ENCODE measurements around the gene BAZ2B.

The BAZ2B gene

DNA sequence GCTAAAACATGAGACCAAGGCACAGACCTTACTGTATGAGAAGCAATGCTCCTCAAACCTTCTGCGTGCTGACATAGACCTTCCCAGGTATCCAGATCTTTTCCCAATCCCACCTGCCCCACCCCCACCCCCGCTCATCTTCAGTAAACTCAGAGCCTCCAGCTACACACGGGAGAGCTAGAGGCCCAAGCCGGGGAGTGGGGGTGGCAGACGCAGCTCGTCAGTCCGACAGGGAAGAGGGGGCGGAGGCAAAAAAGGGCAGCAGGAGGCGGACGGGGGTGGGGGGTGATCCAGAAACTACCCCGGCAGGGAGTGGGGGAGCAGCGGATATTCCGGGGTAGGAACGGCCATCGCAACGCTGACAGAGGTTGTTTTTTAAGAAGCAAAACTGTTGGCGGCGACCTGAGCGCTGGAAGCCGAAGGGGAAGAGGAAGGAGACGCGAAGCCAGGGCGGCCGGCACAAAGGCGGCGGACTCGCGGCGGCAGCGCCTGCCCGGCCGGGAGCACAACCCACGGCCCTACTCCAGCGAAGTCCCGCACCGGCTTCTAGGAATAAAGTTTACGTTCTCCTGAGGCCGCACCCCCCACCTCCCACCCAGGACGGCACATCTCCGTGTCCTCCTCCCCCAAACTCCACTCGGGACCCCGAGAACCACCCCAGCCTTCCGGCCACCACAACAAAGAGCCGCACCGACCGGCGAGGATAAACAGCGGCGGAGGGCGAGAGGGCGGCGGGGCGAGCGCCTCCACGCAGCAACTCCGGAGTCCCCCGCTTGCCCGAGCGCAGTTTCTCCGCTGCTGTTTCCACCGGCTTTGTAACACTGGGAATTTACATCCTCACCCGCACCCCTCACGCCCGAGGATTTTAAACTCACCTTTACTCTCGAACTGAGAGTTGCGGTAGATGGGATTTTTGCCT, 722 bp downstream of the BAZ2B start:
- DNase-seq = peak; percentile 94 to 97

DNA sequence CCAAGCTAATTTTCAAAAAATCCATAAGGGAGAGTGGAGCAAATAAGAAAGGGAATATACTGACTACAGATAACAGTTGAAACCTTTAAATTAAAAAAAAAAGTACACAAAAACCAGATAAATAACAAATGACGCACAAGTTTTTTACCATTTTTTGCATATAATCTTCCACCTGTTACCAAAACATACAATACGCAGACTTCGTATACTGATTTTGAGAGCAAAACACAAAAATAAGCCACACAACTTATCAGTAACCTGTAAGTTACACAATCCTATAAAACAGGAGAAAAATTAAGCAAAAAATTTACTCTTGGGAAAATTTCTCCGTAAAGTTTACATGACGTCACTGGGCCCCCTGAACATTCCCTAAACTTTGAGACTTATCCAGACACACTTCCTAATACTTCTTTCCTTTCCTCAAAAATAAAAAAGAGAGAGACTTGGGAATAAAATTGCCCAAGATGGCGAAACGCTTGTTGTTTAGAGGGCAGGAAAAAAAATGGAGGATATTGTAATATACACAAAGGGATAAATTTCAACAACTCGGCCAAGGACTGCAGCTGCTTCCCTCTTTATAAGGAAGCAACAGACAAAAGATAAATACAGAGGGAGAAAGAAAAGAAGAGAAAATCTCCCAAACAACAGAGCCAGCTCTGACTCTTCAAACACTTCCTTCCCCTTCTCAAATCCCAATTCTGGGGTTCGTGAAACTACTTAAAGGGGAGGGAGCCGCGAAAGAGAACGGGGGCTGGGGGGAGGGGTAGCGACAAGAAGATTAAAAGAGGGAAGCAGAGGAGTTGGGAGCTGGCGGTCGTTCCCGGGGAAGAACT, 1.6 kb downstream of the BAZ2B start:
- peak in 1 of 2 experiments; percentile 71 for DNase-seq

DNA sequence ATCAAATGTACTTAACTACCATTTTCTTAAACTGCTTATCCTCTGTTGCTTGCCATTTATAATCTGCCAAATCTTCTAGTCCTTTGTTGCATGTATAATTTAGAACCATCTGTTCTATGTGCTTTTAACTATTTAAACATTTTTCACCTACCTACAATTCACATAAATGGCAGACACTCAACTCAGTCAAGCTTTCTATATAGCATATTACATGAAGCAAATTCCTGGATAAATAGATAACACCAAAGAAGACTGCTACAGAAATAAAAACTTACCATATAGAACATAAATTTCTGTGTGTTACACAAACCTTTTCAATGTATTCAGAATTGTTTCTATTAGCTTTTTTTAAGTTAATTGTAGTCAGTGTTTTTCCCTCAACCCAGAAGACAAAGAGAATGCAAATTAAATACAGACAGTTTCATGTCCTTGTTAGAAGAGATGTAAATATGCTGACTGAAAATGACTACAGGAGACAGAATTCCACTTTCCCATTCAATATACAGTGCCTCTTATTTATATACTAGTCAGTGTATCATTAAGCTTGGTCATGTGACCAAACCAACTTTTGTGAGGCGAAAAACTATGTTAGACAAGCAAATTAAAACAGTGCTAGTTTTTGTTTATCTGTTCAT, 2.6 kb downstream of the BAZ2B start:
- DNase-seq = peak; percentile 81 to 85

DNA sequence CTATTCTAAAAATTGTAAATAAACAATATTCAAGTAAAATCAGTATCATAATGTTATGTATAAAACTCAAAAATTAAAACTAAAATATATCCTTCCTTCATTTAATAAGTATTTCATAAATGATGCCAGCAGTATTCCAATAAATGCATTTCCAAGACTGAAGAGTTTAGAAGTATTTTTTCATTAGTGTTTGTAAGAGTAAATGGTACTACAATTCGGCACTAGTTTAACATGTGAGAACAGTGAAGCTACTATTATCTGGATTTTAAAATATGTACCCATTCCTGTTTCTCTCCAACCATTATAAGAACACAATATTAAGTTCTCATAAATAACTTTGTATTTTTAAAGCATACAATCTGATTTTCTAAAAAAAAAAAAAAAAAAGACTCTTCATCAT, 3.3 kb downstream of the BAZ2B start:
- DNase-seq = no peak

DNA sequence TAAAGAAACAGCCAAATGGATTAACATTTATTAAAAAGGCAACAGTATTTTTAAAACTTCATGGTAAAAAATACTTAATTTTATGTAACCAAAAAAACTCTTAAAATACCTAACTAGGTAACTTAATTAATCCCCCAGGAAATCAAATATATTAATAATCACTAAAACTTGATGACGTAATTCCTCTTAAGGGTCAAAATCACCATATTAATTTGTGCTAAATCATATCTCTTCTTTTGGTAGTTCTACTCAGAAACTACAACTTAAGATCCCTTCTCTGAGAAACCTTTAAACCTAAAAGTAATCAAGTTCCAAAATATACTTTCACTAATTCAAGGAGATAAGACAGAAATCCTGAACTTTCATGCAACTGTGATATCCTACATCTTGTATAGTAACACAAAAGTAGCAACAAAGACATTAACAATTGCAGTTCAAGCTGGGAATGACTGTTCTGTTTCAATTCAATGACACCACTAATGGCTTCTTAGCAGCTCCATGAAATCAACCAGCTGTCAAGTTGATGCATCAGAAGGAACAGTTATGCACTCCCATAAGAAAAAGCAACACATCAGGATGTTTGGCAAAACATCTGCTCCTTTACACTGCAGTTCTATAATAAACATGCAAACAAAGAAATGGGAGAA, 4.0 kb downstream of the BAZ2B start:
- peak; percentile 35 to 53 for DNase-seq

DNA sequence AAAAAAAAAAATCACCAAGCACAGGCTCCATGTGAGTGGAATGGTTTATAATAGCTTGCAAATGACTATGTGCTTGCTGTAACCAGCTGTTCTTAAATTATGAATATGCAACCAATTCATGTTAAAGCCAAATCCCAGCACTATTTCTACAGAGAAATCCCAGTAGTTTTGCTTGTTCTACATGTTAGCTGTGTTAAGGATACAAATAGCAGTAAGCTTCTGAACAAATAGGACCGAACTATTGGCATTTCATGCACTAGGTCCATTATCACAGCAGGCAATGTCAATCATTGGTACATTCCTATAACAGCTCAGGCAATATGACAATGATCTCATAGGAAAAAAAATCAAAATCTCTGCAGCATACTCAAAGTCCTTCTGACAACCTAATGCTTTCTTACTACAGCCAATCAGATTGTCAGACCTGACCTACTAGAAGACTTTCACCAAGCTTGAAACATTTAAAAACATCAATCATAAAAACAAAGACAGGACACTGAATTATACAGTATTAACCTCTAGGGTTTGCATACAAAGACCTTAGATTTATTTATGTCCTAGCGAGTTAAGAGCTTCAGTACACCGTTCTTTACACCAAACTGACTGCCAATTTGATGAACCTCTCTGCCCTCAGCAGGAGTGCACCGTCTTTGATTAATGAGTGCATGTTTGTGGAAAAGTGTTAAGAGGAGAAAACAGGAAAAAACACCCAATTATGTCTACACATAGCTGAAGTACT, 6.4 kb downstream of the BAZ2B start:
- DNase-seq = no peak

DNA sequence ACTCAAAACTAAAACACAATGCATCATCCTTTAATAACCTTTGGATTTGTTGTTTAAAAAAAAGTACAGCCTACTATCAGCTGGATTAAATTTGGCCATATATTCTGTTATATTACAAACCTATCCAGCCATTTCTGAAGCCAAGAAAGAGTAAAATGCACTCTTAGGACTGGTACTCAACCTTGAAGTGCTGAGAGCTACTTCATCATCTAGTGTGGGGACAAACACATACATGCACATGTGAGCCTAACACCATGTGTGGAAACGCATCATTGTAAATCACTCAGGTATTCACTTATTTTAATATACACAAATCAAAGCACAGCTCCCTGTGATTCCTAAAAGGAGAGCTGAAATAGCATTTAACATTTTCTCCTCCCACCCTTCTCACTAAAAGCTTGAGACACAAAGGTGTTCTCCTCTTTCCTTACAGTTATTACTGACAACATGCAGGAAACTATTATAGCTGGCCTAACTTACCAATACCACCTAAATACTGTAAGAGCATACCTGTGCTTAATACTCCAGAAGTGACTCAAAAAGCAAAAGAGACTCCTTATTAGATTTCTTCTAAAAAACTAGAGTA, 7.5 kb downstream of the BAZ2B start:
- peak in 1 of 2 experiments; percentile 5 for DNase-seq

DNA sequence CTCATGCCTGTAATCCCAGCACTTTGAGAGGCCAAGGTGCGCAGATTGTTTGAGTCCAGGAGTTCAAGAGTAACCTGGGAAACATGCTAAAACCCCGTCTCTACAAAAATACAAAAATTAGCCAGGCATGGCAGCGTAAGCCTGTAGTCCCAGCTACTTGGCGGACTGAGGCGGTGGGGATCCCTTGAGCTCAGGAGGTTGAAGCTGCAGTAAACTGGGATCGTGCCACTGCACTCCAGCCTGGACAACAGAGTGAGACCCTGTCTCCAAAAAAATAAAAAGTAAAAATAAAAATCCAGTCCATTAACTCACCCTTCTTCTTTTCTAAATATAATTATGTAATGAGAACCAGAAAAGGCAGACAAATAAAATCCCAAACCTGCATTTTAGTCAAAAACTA, 8.2 kb downstream of the BAZ2B start:
- DNase-seq = no peak

DNA sequence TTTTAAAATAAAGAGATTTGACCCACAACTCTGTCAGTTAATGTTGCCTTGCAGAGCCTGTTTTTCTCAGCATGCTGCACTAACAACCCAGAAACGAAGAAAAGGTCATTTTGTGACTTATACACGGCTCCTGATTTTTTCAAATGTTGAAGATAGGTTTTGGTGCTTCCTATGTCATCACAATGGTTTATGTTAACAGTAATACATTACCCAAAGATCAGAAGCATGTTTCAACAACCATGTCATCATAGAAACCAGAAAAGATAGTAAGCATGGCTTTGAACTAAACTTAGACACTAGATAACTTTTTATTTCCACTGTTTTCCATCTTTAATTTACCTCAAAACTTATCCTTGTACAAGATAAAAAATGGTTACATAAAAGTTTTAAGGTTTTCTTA, 10.1 kb downstream of the BAZ2B start:
- no peak for DNase-seq

DNA sequence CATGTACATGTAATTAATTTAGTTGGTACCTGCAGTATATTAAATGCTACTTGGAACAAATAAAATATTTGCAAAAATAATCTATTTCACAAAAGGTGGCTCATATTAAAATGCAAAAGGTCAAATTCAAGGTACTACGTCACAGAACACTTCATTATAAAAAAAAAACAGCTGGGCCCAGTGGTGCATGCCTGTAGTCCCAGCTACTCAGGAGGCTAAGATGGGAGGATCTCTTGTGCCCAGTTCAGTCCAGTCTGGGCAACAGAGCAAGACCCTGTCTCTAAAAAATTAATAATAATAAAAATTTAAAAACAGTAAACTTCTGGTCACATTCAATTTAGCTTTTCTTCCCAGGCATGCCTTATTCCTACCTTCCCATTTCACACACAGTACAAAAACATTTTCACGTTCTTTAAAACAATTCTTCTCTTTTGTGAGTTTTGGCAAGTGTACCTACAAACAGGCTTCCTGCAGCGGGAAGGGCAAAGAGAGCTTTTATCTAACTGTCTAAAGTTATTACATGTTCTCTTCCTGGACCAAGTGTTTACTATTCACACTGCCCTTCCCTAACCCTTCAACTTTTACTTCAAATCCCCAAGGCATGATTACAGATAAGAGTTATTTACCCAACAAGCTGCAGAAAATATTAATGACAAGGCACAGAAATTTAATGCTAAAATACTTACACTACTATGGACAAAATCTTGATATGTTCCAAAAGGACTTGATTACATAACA, 10.7 kb downstream of the BAZ2B start:
- no peak for DNase-seq

DNA sequence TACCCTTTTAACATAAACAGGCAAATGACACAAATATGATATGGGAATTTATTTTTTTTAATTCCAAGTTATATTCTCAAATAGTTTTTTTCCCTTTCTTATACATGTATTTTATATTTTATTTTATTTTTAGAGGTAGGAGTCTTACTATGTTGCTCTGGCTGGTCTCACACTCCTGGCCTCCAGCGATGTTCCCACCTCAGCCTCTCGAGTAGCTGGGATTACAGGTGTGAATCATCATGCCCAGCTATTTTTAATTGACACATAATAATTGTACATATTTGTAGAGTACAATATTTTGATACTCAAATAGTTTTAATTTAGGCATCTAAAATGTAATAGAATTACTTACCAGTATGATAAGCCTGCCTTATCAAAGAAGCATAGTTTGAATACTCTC, 12.2 kb downstream of the BAZ2B start:
- DNase-seq = no peak

DNA sequence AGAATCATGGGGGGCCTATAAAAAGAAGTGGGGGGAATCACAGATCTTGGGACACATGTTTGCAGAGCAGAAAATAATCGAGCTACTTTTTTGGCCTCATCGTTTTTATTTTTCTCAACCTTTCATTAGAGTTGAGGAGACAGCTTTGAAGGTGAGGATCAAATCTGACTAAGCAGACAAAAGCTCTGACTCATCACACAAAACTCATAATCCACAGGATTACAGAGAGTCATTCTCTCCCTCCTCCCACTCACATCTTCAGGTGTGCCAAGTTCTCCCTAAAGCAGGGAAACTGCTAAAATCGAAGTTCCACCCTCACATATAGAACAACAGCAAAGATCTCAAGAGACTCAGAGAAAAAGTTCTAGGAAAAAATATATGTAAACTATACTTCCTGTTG, 15.6 kb downstream of the BAZ2B start:
- DNase-seq = no peak

DNA sequence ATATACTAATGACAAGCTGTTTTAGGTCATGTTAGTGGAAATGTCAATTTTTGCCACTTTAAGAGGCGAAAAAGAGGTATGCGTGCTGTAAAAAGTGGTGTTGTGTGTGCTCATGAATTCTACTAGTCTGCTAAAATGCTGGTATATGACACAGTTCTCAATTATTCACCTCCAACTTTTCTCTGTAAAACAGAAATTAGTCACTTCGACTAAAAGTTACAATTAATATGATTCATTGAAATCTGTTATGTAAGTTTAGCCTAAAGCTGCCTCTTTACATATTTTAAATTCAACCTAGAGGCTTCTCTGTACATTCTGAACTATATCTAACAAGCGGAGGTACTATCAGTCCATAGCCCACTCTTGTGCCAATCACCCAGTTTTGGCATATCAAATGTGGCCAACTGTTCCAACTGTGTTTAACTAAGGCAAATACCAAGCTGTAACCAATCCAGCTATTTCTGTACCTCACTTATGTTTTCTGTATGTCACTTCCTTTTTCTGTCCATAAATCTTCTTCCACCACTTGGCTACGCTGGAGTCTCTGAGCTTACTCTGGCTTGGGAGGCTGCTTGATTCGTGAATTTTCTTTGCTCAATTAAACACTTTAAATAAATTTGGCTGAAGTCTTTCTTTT, 20.8 kb downstream of the BAZ2B start:
- no peak for DNase-seq

DNA sequence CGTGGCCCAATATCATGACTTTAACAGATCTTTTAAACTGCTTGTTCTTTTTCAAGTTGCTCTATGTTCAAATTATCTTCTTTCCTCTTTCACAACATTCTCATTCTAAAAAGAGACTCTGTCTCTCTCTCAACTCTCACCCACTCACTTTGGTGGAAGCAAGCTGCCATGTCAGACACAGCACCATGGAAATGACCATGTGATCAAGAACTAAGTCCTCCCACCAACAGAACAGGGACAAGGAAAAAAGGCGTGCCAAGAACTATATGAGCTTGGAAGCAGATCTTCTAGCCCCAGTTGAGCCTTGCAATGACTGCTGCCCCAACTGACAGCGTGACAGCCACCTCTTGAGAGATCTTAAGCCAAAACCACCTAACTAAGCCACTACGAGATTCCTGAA, 23.9 kb downstream of the BAZ2B start:
- no peak for DNase-seq

DNA sequence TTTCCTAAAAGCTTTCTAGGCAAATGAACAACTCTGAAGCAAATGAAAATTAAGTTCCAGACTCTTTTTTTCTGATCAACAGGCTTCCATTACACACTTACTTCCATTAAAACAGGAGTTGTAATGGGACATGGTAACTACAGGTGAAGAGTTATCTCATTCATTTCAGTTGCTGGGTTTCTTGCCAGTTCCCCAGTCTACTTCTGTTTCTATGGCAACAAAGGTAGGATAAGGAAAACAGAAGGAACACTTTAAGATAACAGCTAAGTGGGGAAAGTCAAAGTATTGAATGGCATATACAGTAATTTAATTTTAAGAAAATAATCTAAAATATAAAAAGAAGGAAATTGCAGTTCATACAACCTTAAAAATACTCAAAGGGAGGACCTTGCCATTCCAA, 25.1 kb downstream of the BAZ2B start:
- DNase-seq = no peak

DNA sequence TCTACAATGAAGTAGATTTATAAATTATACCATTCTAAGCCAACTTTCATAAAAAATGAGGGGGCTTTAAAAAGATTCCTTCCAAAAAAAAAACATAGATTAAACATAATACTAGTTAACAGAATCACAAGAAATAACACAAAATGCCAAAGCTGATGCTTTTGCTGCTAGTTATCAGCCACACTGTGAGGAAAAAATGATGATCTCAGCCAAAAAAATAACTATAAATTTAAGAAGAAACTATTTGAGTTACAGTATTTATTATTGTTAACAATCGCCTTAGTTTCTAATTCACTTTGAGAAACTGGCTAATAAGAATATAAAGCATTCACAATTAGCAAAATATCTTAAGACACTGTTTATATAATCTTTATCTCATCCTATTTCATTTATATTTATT, 27.1 kb downstream of the BAZ2B start:
- no peak for DNase-seq

DNA sequence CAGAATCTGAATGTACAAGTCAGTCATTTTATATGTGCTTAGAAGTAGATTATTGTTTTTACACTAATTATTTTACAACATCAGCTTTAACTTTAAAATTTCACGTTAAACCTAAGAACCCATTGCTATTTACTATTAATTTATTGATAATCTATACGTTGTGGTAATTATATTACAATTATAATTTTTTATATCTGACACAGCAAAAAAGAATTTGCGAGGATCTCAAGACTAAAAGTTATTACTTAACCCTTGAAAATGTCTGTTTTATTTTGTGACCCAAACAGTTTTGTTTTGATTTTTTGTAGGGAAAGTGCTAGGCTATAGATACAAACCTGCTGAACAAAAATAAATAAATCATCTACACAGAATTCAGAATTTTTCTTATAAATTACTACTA, 30.3 kb downstream of the BAZ2B start:
- DNase-seq = no peak

DNA sequence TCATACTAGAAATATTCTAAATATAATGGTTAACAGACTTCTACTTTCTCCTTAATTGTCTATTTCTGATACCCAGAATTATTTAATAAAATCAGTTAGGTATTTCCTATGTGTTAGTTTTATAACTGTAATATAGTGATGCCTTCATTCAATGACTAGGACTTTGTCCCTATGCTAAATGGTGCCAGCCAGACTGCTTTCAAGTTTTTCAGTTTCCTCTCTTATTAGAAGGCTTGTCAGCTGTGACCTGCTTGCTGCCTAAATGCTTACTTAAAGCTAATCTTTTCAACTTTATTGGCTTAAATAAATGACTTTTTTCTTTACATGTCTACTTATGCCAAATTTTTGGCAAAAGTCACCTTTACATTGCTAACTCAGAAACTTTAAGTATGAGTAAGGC, 30.7 kb downstream of the BAZ2B start:
- DNase-seq = no peak

DNA sequence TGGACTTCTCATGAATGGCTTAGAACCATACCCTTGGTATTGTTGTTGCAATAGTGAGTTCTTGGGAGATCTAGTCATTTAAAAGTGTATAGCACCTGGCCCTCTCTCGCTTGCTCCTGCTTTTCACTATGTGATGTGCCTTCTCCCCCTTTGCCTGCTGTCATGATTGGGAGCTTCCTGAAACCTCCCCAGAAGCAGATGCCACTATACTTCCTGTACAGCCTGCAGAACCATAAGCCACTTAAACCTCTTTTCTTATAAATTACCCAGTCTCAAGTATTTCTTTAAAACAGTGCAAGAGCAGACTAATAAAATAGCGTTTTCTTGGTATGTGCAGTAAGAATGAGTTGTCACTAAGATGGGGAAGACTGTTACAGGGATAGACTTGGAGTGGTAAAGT, 31.6 kb downstream of the BAZ2B start:
- no peak for DNase-seq

DNA sequence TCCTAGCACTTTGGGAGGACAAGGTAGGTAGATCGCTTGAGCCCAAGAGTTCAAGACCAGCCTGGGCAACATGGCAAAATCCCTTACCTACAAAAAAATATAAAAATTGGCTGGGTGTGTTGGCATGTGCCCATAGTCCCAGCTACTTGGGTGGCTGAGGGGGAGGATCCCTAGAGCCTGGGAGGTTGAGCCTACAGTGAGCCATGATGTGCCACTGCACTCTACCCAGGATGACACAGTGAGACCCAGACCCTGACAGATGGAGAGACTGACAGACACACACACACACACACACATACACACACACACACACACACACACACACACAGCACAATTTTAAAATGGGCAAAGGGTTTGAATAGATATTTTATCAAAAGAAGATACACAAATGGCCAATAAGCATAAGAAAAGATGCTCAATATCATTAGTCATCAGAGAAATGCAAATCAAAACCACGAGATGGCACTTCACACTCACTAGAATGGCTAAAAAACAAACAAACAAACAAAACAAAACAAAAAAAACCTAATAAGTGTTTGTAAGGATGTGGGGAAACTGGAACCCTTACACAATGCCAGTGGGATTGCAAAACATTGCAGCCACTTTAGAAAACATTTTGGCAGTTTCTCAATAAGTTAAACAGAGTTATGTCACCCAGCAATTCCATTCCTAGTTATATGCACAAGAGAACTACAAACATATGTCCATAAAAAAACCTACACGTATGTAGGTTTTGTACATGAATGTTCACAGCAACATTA, 42.3 kb downstream of the BAZ2B start:
- no peak for DNase-seq
